ENCODE measurements around the gene ETS2. TPM values are rescaled to one million over a fixed set of nuclear protein-coding genes. Genes with fewer than 3 reads are reported as not detected.
A peak's percentile ranks its signal among the peaks of the same experiment; 100 is the strongest.

ETS2 gene
- total RNA-seq, 6 donors from 2014 or later = 70.2 to 215 (median 143) TPM

DNA sequence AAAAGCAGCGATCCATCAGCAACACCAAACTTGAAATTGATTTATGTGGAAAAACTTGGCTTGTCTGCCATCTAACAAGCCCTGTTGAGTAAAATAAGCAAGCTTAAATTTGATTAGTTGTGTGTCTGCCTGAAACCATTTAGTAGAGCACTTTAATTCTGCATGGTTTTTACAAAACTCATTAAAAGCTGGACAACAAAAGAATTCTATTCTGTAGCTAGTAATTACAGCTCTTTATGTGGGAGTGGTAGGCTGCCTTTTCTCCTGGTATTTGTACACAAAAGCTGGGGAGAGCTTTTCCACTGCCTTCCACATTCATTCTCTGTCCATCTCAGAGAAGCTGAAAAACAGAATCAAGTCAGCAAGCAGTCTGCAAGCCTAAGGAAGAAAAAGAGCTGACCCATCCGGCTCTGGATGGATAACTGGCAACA lies 1.7 kb downstream of the ETS2 start:
- Histone ChIP-seq H3K27ac (peak overlapping the region; percentile 97 to 99 (median 98)), H3K4me3 (peak overlapping the region; percentile 60 to 91 (median 87)), H3K9me3 (no peaks in the 10 kb centered on the region), H3K36me3 (peaks cover 2 to 43% (median 7%) of the 10 kb centered on the region in 4 donors), H3K27me3 (no peaks in the 10 kb centered on the region), H3K4me1 (peaks cover 33 to 59% (median 47%) of the 10 kb centered on the region in 4 donors)
- ATAC-seq (ENCODE audit: low FRiP score in 2 of 2) = no peak
- no peak for TF ChIP-seq POLR2A (IDR thresholded peaks at IDR 0.05)
- TF ChIP-seq, protein P1, sequence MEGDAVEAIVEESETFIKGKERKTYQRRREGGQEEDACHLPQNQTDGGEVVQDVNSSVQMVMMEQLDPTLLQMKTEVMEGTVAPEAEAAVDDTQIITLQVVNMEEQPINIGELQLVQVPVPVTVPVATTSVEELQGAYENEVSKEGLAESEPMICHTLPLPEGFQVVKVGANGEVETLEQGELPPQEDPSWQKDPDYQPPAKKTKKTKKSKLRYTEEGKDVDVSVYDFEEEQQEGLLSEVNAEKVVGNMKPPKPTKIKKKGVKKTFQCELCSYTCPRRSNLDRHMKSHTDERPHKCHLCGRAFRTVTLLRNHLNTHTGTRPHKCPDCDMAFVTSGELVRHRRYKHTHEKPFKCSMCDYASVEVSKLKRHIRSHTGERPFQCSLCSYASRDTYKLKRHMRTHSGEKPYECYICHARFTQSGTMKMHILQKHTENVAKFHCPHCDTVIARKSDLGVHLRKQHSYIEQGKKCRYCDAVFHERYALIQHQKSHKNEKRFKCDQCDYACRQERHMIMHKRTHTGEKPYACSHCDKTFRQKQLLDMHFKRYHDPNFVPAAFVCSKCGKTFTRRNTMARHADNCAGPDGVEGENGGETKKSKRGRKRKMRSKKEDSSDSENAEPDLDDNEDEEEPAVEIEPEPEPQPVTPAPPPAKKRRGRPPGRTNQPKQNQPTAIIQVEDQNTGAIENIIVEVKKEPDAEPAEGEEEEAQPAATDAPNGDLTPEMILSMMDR (IDR thresholded peaks at IDR 0.05) = no peak
- no peak for TF ChIP-seq EP300 (IDR thresholded peaks at IDR 0.05)
- no peak for TF ChIP-seq POLR2AphosphoS5 (IDR thresholded peaks at IDR 0.05)
- no peak for DNase-seq
- 8 to 11% methylated on average over 2 of the region's 2 CpGs for WGBS, 2 donors

DNA sequence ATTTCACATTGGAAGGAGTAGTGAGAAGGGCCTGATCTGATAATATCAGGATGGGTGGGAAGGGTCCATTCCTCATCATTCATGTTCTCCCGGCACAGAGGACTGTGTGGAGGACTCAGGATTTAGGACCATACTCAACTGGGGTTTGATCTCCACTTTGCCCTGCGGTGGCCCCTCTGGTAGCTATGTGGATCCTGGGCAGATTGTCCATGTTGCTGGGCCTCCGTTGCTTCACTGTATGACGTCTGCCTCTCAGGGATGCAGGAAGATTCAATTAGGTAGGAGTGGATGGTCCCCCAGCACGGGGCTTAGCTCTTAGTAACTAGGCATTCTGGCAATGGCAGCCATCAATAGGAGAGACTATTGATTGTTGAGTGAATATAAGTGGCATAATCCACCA lies 2.3 kb downstream of the ETS2 start:
- ATAC-seq (ENCODE audit: low FRiP score in 2 of 2) = no peak
- 15 to 25% methylated on average over 2 to 5 of the region's 5 CpGs for WGBS, 2 donors
- Histone ChIP-seq H3K4me3 (peak overlapping the region; percentile 60 to 91 (median 87)), H3K36me3 (peaks cover 8 to 48% (median 12%) of the 10 kb centered on the region in 4 donors), H3K27ac (peak overlapping the region; percentile 97 to 99 (median 98)), H3K27me3 (no peaks in the 10 kb centered on the region), H3K9me3 (no peaks in the 10 kb centered on the region), H3K4me1 (peaks cover 38 to 65% (median 53%) of the 10 kb centered on the region in 4 donors)
- peak in 1 of 4 donors; percentile 56 for TF ChIP-seq POLR2A (IDR thresholded peaks at IDR 0.05)
- TF ChIP-seq, protein P1 (IDR thresholded peaks at IDR 0.05) = no peak
- TF ChIP-seq EP300 (IDR thresholded peaks at IDR 0.05) = no peak
- peak; percentile 35 to 37 for TF ChIP-seq POLR2AphosphoS5 (IDR thresholded peaks at IDR 0.05)
- DNase-seq = peak in 1 of 2 donors; percentile 47

DNA sequence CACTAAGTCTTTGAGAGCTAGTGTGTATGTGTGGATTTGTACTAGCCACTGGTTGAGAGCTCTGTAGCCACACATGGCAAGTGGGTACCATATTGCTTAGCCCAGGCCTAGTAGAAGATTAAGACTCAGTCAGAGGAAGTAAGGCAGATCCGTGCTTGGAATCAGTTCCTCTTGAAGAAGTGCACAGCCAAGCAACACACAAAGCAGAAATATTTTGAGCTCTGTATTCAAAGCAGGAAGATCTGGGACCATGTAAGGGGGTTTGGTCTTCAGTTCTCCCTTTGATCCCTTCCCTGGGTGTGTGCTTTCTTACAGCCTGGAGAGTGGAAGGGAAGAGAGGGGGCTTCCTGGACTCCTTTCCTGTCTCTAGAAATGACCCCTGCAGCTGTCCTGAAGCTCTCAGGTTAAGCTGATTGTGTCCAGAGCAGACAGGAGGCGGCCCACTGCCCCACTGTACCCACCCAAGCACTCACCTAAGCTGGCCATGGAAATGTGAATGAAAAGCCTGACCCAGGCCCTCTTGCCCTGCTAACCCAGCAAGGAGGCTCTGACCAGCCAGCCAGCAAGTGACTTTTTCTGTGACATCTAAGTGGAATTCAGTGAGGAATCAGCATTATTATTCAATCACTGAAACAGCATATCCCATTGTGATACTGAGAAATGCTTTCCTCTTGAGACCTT lies 3.6 kb downstream of the ETS2 start:
- Histone ChIP-seq H3K36me3 (peaks cover 15 to 61% (median 26%) of the 10 kb centered on the region in 4 donors), H3K9me3 (no peaks in the 10 kb centered on the region), H3K27ac (peak overlapping the region; percentile 97 to 99 (median 98)), H3K4me1 (peaks cover 50 to 74% (median 57%) of the 10 kb centered on the region in 4 donors), H3K27me3 (no peaks in the 10 kb centered on the region), H3K4me3 (peak overlapping the region; percentile 5 to 90 (median 72))
- 13 to 39% methylated on average over 1 to 2 of the region's 2 CpGs for WGBS, 2 donors
- DNase-seq (peak in 1 of 2 donors; percentile 34), ATAC-seq (ENCODE audit: low FRiP score in 2 of 2) (peak in 1 of 2 donors; percentile 1)
- TF ChIP-seq EP300 (IDR thresholded peaks at IDR 0.05) (no peak), POLR2A (IDR thresholded peaks at IDR 0.05) (peak in 1 of 4 donors; percentile 46), POLR2AphosphoS5 (IDR thresholded peaks at IDR 0.05) (peak in 1 of 2 donors; percentile 72)
- TF ChIP-seq, protein P1 (IDR thresholded peaks at IDR 0.05) = no peak

DNA sequence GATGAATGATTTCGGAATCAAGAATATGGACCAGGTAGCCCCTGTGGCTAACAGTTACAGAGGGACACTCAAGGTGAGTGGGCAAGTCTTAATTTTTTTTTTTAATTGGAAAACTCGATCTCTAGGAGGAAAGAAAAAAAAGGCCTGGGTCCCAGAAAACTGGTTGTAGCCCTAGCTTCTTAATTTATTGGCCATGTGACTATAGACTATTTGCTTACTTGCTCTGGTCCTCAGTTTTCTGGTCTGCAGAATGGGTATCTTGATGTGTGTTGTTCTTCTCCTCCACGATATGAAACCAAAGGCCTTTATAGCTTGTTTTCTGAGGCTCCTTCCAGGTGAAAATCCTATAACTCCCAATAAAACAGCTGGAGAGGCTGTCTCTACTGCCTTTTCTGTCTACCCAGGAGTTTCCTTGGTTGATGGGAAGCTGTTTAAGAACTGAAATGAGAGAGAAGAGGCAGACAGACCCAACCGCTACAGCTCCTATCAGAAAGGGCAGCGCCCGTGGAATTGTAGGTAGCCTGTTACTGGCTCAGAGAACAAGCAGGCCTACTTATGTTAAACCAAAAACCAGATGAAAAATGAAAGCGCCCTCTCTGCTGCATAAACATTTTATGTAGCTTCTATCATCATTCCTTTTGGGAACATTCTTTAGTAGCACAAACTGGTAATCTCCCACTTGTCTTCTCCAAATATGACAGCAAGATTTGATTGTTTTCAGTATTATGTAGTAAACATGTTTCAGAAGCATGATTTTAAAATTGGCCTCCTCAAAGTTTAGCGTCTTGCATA lies 4.5 kb downstream of the ETS2 start:
- 59 to 65% methylated on average over 8 of the region's 8 CpGs for WGBS, 2 donors
- peak overlapping the region; percentile 97 to 99 (median 98) for H3K27ac ChIP-seq
- no peak for TF ChIP-seq POLR2AphosphoS5 (IDR thresholded peaks at IDR 0.05)
- H3K4me1 ChIP-seq = peaks cover 48 to 73% (median 55%) of the 10 kb centered on the region in 4 donors
- H3K27me3 ChIP-seq = no peaks in the 10 kb centered on the region
- H3K36me3 ChIP-seq = peaks cover 24 to 70% (median 34%) of the 10 kb centered on the region in 4 donors
- peak overlapping the region in 3 of 4 donors; percentile 60 to 90 (median 84) for H3K4me3 ChIP-seq
- H3K9me3 ChIP-seq = no peaks in the 10 kb centered on the region
- DNase-seq (no peak), ATAC-seq (ENCODE audit: low FRiP score in 2 of 2) (no peak)

DNA sequence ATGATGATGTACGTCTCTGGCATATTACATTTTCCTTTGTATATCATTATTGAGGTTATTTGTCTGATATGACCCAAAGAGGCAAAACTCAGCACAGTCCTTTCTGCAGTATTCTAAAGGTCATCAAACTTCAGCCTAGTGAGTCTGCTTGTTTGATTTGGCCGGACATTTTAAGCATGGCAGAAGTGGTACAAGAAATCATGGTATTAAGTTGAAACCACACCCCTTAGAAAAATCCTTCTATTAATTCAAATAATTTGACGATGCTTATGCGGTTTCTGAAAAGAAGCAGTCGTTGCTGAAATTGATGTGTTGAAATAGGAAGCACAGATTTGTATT lies 5.1 kb downstream of the ETS2 start:
- TF ChIP-seq POLR2A (IDR thresholded peaks at IDR 0.05) (no peak), EP300 (IDR thresholded peaks at IDR 0.05) (peak in 2 of 4 donors; percentile 2 to 3)
- H3K4me1 ChIP-seq = peaks cover 48 to 71% (median 54%) of the 10 kb centered on the region in 4 donors
- WGBS, 2 donors = 17 to 26% methylated on average over 5 of the region's 5 CpGs
- peak overlapping the region in 2 of 4 donors; percentile 60 to 84 for H3K4me3 ChIP-seq
- H3K27me3 ChIP-seq = no peaks in the 10 kb centered on the region
- H3K36me3 ChIP-seq = peaks cover 24 to 75% (median 39%) of the 10 kb centered on the region in 4 donors
- peak overlapping the region; percentile 97 to 99 (median 98) for H3K27ac ChIP-seq
- ATAC-seq (ENCODE audit: low FRiP score in 2 of 2) (no peak), DNase-seq (no peak)
- H3K9me3 ChIP-seq = no peaks in the 10 kb centered on the region
